Epithelial cell of esophagus (primary cell): ENCODE data around the gene ORAI2.
A peak's percentile ranks its signal among the peaks of the same experiment; 100 is the strongest.

Source experiments
- DNase-seq: peaks from one replicate; pipeline ENCODE4 v3.0.0; 2010; ENCODE audit warnings: low read depth
- H3K4me3 ChIP-seq: 2 replicates; pipeline ENCODE4 v1.5.1; 2011; ENCODE audit warnings: mild to moderate bottlenecking, low read length, control low read depth
- TF ChIP-seq, protein P1 (sequence below): IDR thresholded peaks from 2 replicates; pipeline ENCODE4 v1.5.1; 2011; ENCODE audit warnings: low read depth, mild to moderate bottlenecking, low read length, control low read depth, inconsistent platforms; ENCODE audit not compliant: insufficient read depth; ENCODE audit errors: missing control alignments

The ORAI2 gene

GRCh38 chr7:102434039-102434486 lies 688 bp downstream of the ORAI2 start:
- H3K4me3 ChIP-seq, result peak overlapping the region; percentile 44
- DNase-seq, result no peak

DNA sequence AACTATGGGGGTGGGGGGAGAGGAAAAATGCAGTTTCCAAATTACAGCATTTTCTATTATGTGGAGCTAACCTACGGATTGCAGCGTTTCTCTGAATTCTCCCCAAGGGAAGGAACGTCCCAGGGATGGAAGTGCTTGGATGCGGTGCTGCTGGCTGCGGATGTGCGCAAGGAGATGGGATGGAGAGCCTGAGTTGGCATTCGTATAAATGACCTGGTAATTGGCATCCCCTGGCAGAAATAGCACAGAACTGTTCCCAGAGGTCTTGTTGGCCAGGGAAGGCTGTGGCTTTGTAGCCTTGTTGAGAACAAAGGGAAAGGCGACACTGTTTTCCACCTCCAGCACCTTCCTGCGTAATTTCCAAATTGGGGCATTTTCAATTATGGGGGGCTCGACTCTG lies 2.7 kb downstream of the ORAI2 start:
- no peak overlapping the region for H3K4me3 ChIP-seq
- TF ChIP-seq, protein P1, sequence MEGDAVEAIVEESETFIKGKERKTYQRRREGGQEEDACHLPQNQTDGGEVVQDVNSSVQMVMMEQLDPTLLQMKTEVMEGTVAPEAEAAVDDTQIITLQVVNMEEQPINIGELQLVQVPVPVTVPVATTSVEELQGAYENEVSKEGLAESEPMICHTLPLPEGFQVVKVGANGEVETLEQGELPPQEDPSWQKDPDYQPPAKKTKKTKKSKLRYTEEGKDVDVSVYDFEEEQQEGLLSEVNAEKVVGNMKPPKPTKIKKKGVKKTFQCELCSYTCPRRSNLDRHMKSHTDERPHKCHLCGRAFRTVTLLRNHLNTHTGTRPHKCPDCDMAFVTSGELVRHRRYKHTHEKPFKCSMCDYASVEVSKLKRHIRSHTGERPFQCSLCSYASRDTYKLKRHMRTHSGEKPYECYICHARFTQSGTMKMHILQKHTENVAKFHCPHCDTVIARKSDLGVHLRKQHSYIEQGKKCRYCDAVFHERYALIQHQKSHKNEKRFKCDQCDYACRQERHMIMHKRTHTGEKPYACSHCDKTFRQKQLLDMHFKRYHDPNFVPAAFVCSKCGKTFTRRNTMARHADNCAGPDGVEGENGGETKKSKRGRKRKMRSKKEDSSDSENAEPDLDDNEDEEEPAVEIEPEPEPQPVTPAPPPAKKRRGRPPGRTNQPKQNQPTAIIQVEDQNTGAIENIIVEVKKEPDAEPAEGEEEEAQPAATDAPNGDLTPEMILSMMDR, result no peak
- DNase-seq, result no peak

More at GRCh38 chr7:102434039-102434486, 688 bp downstream of the ORAI2 start:
- TF ChIP-seq, protein P1, result no peak

- peak; percentile 82 for DNase-seq
- TF ChIP-seq, protein P1, result peak; percentile 7
- H3K4me3 ChIP-seq, result no peak overlapping the region
These were observed 6.8 kb downstream of the ORAI2 start for GRCh38 chr7:102439963-102440795.

DNA sequence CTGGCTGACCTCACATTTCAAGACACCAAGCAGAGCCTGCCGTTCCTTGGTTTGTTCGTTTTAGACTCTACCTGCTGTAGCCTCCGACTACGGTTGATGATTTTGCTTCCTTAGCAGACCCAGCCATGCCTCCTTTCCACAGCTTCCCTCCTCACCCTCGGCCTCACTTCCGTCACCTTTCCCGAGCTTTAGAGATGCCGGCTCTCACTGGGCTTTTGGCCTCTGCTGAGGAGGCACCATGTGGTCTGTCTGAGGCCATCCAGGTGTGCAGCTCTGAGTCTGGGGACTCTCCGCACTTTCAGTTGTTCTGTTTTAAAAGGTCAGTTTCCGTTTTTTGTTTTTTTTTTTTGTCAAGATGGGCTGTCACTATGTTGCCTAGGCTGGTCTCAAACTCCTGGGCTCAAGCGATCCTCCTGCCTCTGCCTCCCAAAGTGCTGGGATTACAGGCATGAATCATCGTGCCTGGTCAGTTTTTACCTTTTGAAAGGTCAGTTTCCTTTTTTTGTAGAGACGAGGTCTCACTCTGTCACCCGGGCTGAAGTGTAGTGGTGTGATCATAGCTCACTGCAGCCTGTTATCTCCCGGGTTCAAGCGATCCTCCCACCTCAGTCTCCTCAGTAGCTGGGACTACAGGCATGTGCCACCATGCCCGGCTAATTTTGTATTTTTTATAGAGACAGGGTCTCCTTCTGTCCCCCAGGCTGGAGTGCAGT lies 11.7 kb downstream of the ORAI2 start:
- no peak for DNase-seq
- TF ChIP-seq, protein P1, result no peak
- H3K4me3 ChIP-seq, result no peak overlapping the region

DNA sequence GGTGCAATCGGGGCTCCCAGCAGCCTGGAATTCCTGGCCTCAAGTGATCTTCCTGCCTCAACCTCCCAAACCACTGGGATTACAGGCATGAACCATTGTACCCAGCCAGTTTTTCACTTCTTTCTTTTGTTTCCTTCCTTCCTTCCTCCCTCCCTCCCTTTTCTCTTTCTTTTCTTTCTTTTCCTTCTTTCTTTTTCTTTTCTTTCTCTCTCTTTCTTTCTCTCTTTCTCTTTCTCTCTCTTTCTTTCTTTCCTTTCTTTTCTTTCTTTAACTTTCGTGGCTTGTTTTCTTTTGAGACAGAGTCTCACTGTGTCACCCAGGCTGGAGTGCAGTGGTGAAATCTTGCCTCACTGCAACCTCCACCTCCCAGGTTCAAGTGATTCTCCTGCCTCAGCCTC lies 12.3 kb downstream of the ORAI2 start:
- H3K4me3 ChIP-seq, result no peak overlapping the region
- TF ChIP-seq, protein P1, result no peak
- no peak for DNase-seq

GRCh38 chr7:102446387-102447156 lies 13.2 kb downstream of the ORAI2 start:
- TF ChIP-seq, protein P1, result no peak
- H3K4me3 ChIP-seq, result no peak overlapping the region
- DNase-seq, result no peak
